IMR-90 (cell line): Measurements from ENCODE around the gene TSPAN14. TPM values are rescaled to one million over a fixed set of nuclear protein-coding genes. Genes with fewer than 3 reads are reported as not detected.

Experiments used
- ATAC-seq: fragments of 200-7000 bp; cut with Tn5 transposase; 2 replicates; pipeline ENCODE4 v1.9.1; 2020; ENCODE audit warnings: low read depth, mild to moderate bottlenecking, moderate library complexity
- BruUV-seq: library from RNA; stranded (reverse); fragments of 400-500 nt; replicated peaks from 2 replicates; lab custom pipeline; 2021; lab: Mats Ljungman, UMichigan
- CTCF ChIA-PET: fragments of 300-600 bp; formaldehyde crosslinking; extraction: SDS; loops from one replicate; lab custom pipeline; 2021; ENCODE audit warnings: antibody characterized with exemption; lab: Yijun Ruan, JAX
- POLR2A ChIA-PET: fragments of 300-600 bp; sonication (Branson Sonifier 250); formaldehyde crosslinking; loops from one replicate; lab custom pipeline; 2022; ENCODE audit warnings: antibody characterized with exemption; ENCODE audit not compliant: unreplicated experiment; lab: Charles Lee
- DNase-seq: peaks from one replicate; pipeline ENCODE4 v3.0.0; 2013
- H2AFZ ChIP-seq: replicated peaks from 2 replicates; pipeline ENCODE3; 2013; ENCODE audit warnings: low read length, mild to moderate bottlenecking; ENCODE audit not compliant: poor library complexity
- H2AK5ac ChIP-seq: 2 replicates; pipeline ENCODE4 v1.6.1; 2013; ENCODE audit warnings: low read depth, low read length, inconsistent platforms
- H2AK9ac ChIP-seq: replicated peaks from 2 replicates; pipeline ENCODE3; 2013; ENCODE audit warnings: mild to moderate bottlenecking, low read depth, low read length, moderate library complexity; ENCODE audit not compliant: poor library complexity
- H2BK120ac ChIP-seq: 2 replicates; pipeline ENCODE4 v1.6.1; 2013; ENCODE audit warnings: low read depth, low read length, inconsistent platforms
- H2BK15ac ChIP-seq: 3 replicates; pipeline ENCODE4 v1.6.1; 2013; ENCODE audit warnings: low read depth, low read length, inconsistent platforms
- H2BK20ac ChIP-seq: 2 replicates; pipeline ENCODE4 v1.6.1; 2013; ENCODE audit warnings: low read depth, mild to moderate bottlenecking, inconsistent platforms, low read length, moderate library complexity
- H2BK5ac ChIP-seq: 2 replicates; pipeline ENCODE4 v1.6.1; 2013; ENCODE audit warnings: mild to moderate bottlenecking, low read depth, low read length, inconsistent platforms; ENCODE audit not compliant: poor library complexity, severe bottlenecking
- H3K14ac ChIP-seq: replicated peaks from 2 replicates; pipeline ENCODE4 v1.6.1; 2013; ENCODE audit warnings: low read depth, low read length, inconsistent platforms
- H3K18ac ChIP-seq: 2 replicates; pipeline ENCODE4 v1.6.1; 2013; ENCODE audit warnings: low read depth, low read length, control low read depth
- H3K23ac ChIP-seq: 2 replicates; pipeline ENCODE4 v1.6.1; 2013; ENCODE audit warnings: low read depth, low read length, inconsistent platforms
- H3K27ac ChIP-seq: 2 replicates; pipeline ENCODE4 v1.5.1; 2013; ENCODE audit warnings: mild to moderate bottlenecking, control low read depth, low read length; ENCODE audit not compliant: insufficient read depth
- H3K27me3 ChIP-seq: 2 replicates; pipeline ENCODE4 v1.6.1; 2013; ENCODE audit warnings: low read length; ENCODE audit not compliant: control insufficient read depth, insufficient read depth
- H3K36me3 ChIP-seq: 2 replicates; pipeline ENCODE4 v1.6.1; 2013; ENCODE audit warnings: low read length, mixed read lengths; ENCODE audit not compliant: control insufficient read depth, insufficient read depth
- H3K4ac ChIP-seq: 2 replicates; pipeline ENCODE4 v1.6.1; 2013; ENCODE audit warnings: low read depth, low read length, inconsistent platforms
- H3K4me1 ChIP-seq: 2 replicates; pipeline ENCODE4 v1.6.1; 2013; ENCODE audit warnings: low read length, mixed read lengths; ENCODE audit not compliant: control insufficient read depth, insufficient read depth
- H3K4me2 ChIP-seq: 2 replicates; pipeline ENCODE4 v1.6.1; 2013; ENCODE audit warnings: low read depth, mild to moderate bottlenecking, control low read depth, low read length, moderate library complexity
- H3K4me3 ChIP-seq: 2 replicates; pipeline ENCODE4 v1.5.1; 2013; ENCODE audit warnings: low read depth, mild to moderate bottlenecking, control low read depth, low read length, moderate library complexity; ENCODE audit not compliant: insufficient read depth
- H3K56ac ChIP-seq: 2 replicates; pipeline ENCODE4 v1.6.1; 2013; ENCODE audit warnings: low read length, inconsistent platforms; ENCODE audit not compliant: insufficient read depth; ENCODE audit errors: extremely low read depth
- H3K79me1 ChIP-seq, 2 experiments: 2 replicates each; pipeline ENCODE4 v1.6.1; 2013; ENCODE audit warnings: low read length in 2 of 2, inconsistent platforms in 1 of 2, low read depth in 1 of 2
- H3K9ac ChIP-seq: 2 replicates; pipeline ENCODE4 v1.6.1; 2013; ENCODE audit warnings: low read depth, low read length, control low read depth
- H3K9me1 ChIP-seq: 2 replicates; pipeline ENCODE4 v1.6.1; 2013; ENCODE audit warnings: low read length, inconsistent platforms; ENCODE audit not compliant: insufficient read depth
- H3K9me3 ChIP-seq: 2 replicates; pipeline ENCODE4 v1.6.1; 2013; ENCODE audit warnings: low read length; ENCODE audit not compliant: control insufficient read depth, insufficient read depth
- H4K20me1 ChIP-seq: 2 replicates; pipeline ENCODE4 v1.6.1; 2013; ENCODE audit warnings: low read length, inconsistent platforms; ENCODE audit not compliant: insufficient read depth
- H4K5ac ChIP-seq: 2 replicates; pipeline ENCODE4 v1.6.1; 2013; ENCODE audit warnings: mild to moderate bottlenecking, low read depth, low read length, control low read depth
- H4K8ac ChIP-seq, 2 experiments: 2 replicates each; pipeline ENCODE4 v1.6.1; 2013; ENCODE audit warnings: low read depth in 2 of 2, low read length in 2 of 2, control low read depth in 1 of 2, inconsistent platforms in 1 of 2
- H4K91ac ChIP-seq: 2 replicates; pipeline ENCODE4 v1.6.1; 2013; ENCODE audit warnings: low read depth, low read length, inconsistent platforms; ENCODE audit not compliant: insufficient read depth
- BHLHE40 ChIP-seq: fragments of 150-350 bp; IDR thresholded peaks from 2 replicates; pipeline ENCODE4 v1.6.1; 2016; ENCODE audit warnings: mild to moderate bottlenecking, low read depth, low read length
- CEBPB ChIP-seq: IDR thresholded peaks from 2 replicates; pipeline ENCODE4 v1.6.1; 2012; ENCODE audit warnings: low read depth, low read length, improper control_type of control experiment
- CHD1 ChIP-seq: IDR thresholded peaks from 2 replicates; pipeline ENCODE4 v1.6.1; 2012; ENCODE audit warnings: low read depth, low read length, improper control_type of control experiment
- CTCF ChIP-seq: conservative IDR thresholded peaks from 2 replicates; pipeline ENCODE4 v1.5.1; 2012; ENCODE audit warnings: mild to moderate bottlenecking, low read depth, low read length, improper control_type of control experiment
- ELK1 ChIP-seq: fragments of 150-350 bp; IDR thresholded peaks from 2 replicates; pipeline ENCODE4 v1.6.1; 2016; ENCODE audit warnings: low read depth, mild to moderate bottlenecking, low read length, moderate library complexity, borderline replicate concordance
- FOS ChIP-seq: fragments of 150-350 bp; IDR thresholded peaks from 2 replicates; pipeline ENCODE4 v1.6.1; 2016; ENCODE audit warnings: low read depth, low read length
- MAFK ChIP-seq: IDR thresholded peaks from 2 replicates; pipeline ENCODE4 v1.6.1; 2012; ENCODE audit warnings: low read depth, low read length, improper control_type of control experiment
- MAZ ChIP-seq: IDR thresholded peaks from 2 replicates; pipeline ENCODE4 v1.6.1; 2012; ENCODE audit warnings: low read depth, mild to moderate bottlenecking, low read length, improper control_type of control experiment, moderate library complexity, borderline replicate concordance
- MXI1 ChIP-seq: IDR thresholded peaks from 2 replicates; pipeline ENCODE4 v1.6.1; 2012; ENCODE audit warnings: low read depth, mild to moderate bottlenecking, low read length, moderate library complexity, borderline replicate concordance
- NFE2L2 ChIP-seq: fragments of 150-350 bp; IDR thresholded peaks from 2 replicates; pipeline ENCODE4 v1.6.1; 2016; ENCODE audit warnings: low read depth, mild to moderate bottlenecking, low read length
- POLR2A ChIP-seq: IDR thresholded peaks from 2 replicates; pipeline ENCODE4 v1.6.1; 2012; ENCODE audit warnings: mild to moderate bottlenecking, low read depth, low read length
- RAD21 ChIP-seq: IDR thresholded peaks from 2 replicates; pipeline ENCODE4 v1.6.1; 2012; ENCODE audit warnings: low read length, improper control_type of control experiment
- RCOR1 ChIP-seq: IDR thresholded peaks from 2 replicates; pipeline ENCODE4 v1.6.1; 2012; ENCODE audit warnings: mild to moderate bottlenecking, low read length, improper control_type of control experiment; ENCODE audit not compliant: insufficient replicate concordance
- RFX5 ChIP-seq: IDR thresholded peaks from 2 replicates; pipeline ENCODE4 v1.8.0; 2012; ENCODE audit warnings: low read depth, mild to moderate bottlenecking, low read length, moderate library complexity
- SMC3 ChIP-seq: fragments of 150-350 bp; IDR thresholded peaks from 2 replicates; pipeline ENCODE4 v1.6.1; 2016; ENCODE audit warnings: low read depth, mild to moderate bottlenecking, antibody characterized with exemption, low read length, moderate library complexity
- WGBS, 2 experiments: methylation state at CpG; one replicate each; pipeline versions ENCODE4 v1.1.5 to v1.1.7; 2013; ENCODE audit warnings: missing lambda C conversion rate in 2 of 2; ENCODE audit not compliant: insufficient read length in 1 of 2; ENCODE audit errors: extremely low coverage in 2 of 2; 5-methylcytosine and 5-hydroxymethylcytosine counted together
- dilution Hi-C: fragments of 300-500 bp; cut with HindIII; formaldehyde crosslinking; loops from one replicate; pipeline ENCODE4 v1.14.3; 2018; ENCODE audit warnings: low sequenced_read_pairs; ENCODE audit not compliant: unreplicated experiment
- in situ Hi-C: fragments of 300-500 bp; cut with MboI; formaldehyde crosslinking; loops from 3 replicates; pipeline ENCODE4 v1.14.3; 2019; ENCODE audit warnings: low sequenced_read_pairs, inconsistent platforms, mixed read lengths
- intact Hi-C: fragments of 100-400 bp; cut with micrococcal nuclease; formaldehyde crosslinking; loops from 2 replicates; pipeline ENCODE4 v1.10.0; 2022
- polyA plus RNA-seq, 3 experiments: library from polyadenylated mRNA; depleted of rRNA; stranded (reverse); fragments of >200 nt; gene quantifications; 2 replicates each; pipeline ENCODE4 v1.2.3, GENCODE V29; 2012; ENCODE audit warnings: low replicate concordance in 1 of 3
- total RNA-seq: library from RNA; depleted of rRNA; stranded (reverse); fragments of >200 nt; gene quantifications from 2 replicates; pipeline ENCODE4 v1.2.3, GENCODE V29; 2012
- TF ChIP-seq, protein P1 (sequence below): fragments of 150-350 bp; IDR thresholded peaks from 2 replicates; pipeline ENCODE4 v1.6.1; 2017; ENCODE audit warnings: mild to moderate bottlenecking, antibody characterized with exemption, low read length, low read depth

Gene TSPAN14
- total and polyA plus RNA-seq, 2 of the 4 experiments (the other 2 are of a cell fraction), result 18.5 to 43.0 TPM

DNA sequence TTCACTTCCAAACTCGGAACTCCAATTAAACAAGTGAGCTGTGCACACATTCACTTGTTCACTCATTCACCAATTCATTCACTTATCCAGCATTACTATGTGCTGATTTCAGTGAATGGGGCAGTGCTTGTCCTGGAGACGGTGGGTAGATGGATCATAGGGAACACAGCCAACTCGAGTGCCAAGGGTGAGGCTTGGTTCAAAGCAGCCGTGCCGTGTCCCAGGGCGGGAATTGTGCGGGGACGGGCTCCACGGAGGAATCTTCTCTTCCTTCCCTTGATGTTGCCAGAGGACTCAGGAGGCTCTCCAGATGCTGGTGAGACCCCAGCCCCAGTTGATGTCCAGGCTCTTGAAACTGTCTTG is 86.5 kb downstream of the TSPAN14 start:
- in situ Hi-C loops, result no loop called here
- POLR2A ChIA-PET, result no interaction called here

More for the DNA sequence above, 86.5 kb downstream of the TSPAN14 start:
- Histone ChIP-seq H3K56ac (no peak overlapping the region), H3K79me1 (no peaks in the 10 kb centered on the region), H2BK120ac (no peak overlapping the region), H4K91ac (no peak overlapping the region), H3K14ac (no peak overlapping the region), H3K9ac (no peak overlapping the region), H3K9me3 (no peaks in the 10 kb centered on the region), H3K23ac (no peak overlapping the region), H2BK15ac (no peak overlapping the region), H2BK20ac (no peak overlapping the region), H3K27ac (no peak overlapping the region), H4K20me1 (no peaks in the 10 kb centered on the region), H3K36me3 (no peaks in the 10 kb centered on the region), H3K4ac (no peak overlapping the region), H2AK9ac (no peak overlapping the region), H4K8ac (no peak overlapping the region), H3K4me3 (no peak overlapping the region), H3K18ac (no peak overlapping the region), H3K4me2 (no peak overlapping the region), H3K4me1 (no peaks in the 10 kb centered on the region), H2BK5ac (no peak overlapping the region), H4K5ac (no peak overlapping the region), H3K9me1 (no peaks in the 10 kb centered on the region), H3K27me3 (peaks cover 11% of the 10 kb centered on the region), H2AFZ (no peak overlapping the region), H2AK5ac (no peak overlapping the region)
- WGBS, 2 experiments, result no CpG with 5 or more reads among the region's 9 CpGs
- intact Hi-C loops (no loop called here), dilution Hi-C loops (no loop called here)
- no TSS peak for BruUV-seq
- DNase-seq (no peak), ATAC-seq (no peak)
- CTCF ChIA-PET, result no interaction called here
- TF ChIP-seq MXI1 (no peak), CTCF (no peak), ELK1 (no peak), MAFK (no peak), POLR2A (no peak), NFE2L2 (no peak), RFX5 (no peak), BHLHE40 (no peak), SMC3 (no peak), CEBPB (no peak), RCOR1 (no peak), CHD1 (no peak), FOS (no peak), RAD21 (no peak), MAZ (no peak)
- TF ChIP-seq, protein P1, sequence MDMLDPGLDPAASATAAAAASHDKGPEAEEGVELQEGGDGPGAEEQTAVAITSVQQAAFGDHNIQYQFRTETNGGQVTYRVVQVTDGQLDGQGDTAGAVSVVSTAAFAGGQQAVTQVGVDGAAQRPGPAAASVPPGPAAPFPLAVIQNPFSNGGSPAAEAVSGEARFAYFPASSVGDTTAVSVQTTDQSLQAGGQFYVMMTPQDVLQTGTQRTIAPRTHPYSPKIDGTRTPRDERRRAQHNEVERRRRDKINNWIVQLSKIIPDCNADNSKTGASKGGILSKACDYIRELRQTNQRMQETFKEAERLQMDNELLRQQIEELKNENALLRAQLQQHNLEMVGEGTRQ, result no peak
